GM21423 (cell line): Measurements from ENCODE around the gene GPR153.
"Not testable (repeated sequence)": the region's sequence is repeated elsewhere in the genome, so short reads cannot be mapped to it uniquely, and the experiment has no call there.

ENCODE experiments used
- ATAC-seq: cut with Tn5 transposase; IDR thresholded peaks from one replicate; pipeline ENCODE4 v1.9.1; 2021; ENCODE audit warnings: mild to moderate bottlenecking, moderate library complexity; ENCODE audit not compliant: unreplicated experiment

Gene GPR153

DNA sequence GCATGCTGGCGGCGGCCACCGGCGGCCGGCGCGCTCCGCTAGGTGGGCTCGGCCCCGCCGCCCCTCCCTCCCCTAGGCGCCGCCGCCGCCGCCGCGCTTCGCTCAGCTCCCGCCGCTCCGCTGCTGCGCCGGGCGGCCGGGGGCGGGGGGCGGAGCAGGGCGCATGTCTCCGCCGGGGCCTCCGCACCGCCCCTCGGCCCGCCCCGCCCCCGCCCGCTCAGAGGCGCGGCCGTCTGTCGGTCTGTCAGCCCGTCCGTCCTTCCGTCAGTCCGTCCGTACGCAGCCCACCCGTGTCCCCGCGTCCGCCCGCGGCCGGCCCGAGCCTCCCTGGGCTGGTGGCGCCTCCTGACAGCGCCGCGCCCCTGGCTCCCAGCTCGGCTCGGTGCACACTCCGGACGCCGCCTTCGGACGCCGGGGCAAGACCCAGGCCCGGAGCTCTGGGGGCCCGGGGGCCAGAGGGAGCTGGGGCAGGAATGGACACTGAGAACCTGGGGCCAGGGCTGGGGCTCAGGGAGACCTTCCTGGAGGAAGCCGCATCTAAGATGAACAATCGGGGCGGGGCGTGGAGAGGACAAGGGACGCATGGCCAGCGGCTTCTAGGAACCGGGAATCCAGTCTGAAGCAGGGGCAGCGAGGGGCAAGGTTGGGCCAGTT is at the start of gene GPR153:
Gene GPR153 (minus strand): TSS at position 138 of the 654 bp plus-strand sequence. CDS start 6,193 bp downstream, outside the sequence.
- ATAC-seq, result no peak

DNA sequence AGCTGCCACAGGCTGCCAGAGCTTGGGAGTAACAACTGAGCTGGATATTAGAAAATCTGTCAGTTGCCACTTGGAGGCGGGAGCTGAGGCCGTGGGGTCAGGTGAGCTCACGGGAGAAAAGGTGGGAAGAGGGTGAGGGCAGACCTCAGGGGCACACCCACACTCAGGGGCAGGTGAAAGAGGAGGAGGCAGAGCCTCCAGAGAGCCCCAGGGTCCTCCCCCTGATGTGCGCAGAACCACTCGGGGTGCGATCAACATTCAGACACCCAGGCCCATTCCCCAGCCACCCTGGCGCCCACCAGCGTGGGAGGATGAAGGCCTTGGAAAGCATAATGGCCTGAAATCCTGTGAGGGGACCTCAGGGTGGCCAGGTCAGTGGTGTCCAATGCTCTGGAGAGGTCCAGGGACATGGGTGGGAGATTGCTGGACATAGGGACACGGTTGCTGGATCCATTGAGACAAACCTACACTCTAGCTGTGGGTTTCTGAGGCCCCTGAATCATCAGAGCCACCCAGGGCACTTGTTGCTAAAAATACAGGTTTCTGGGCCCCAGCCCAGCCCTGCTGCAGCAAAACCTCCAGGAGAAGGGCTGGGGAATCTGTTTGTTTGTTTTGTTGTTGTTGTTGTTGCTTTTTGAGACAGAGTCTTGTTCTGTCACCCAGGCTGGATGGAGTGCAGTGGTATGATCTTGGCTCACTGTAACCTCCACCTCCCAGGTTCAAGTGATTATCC is 49.4 kb upstream of the GPR153 start:
- no peak for ATAC-seq

DNA sequence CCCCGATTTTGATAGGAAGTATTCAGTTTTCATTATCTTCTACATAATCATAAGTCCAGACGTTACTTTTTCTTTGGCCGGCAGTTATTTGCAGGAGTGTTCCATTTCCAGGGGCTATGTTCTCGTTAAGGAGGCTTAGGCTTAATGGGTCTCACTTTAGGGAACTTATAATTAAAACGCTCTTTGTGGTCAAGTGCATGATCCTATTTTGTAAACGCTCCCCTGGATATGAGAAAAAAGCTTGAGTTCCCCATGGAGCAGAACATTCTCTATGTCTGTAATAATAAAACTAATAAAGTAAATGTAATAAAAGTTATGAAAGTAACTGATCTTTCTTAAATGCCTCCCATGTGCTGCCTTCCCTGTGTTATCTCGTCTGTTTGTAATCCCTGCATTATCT is 48.7 kb upstream of the GPR153 start:
- ATAC-seq, result no peak

DNA sequence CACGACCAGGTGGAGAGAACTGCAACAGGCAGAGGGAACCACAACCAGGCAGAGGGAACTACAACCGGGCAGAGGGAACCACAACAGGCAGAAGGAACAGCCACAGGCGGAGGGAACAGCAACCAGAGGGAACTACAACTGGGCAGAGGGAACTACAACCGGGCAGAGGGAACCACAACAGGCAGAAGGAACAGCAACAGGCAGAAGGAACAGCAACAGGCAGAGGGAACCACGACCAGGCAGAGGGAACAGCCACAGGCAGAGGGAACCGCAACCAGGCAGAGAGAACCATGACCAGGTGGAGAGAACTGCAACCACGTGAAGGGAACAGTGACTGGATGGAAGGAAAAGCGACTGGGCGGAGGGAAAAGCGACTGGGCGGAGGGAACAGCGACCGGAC is 47.6 kb upstream of the GPR153 start:
- no peak for ATAC-seq

DNA sequence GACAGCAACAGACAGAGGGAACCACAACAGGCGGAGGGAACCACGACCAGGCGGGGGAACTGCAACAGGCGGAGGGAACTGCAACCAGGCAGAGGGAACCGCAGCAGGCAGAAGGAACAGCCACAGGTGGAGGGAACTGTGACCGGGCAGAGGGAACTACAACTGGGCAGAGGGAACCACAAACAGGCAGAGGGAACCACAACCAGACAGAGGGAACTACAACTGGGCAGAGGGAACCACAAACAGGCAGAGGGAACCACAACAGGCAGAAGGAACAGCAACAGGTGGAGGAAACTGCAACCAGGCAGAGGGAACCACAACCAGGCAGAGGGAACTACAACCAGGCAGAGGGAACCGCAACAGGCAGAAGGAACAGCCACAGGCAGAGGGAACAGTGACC is 46.8 kb upstream of the GPR153 start:
- not testable (repeated sequence) for ATAC-seq

DNA sequence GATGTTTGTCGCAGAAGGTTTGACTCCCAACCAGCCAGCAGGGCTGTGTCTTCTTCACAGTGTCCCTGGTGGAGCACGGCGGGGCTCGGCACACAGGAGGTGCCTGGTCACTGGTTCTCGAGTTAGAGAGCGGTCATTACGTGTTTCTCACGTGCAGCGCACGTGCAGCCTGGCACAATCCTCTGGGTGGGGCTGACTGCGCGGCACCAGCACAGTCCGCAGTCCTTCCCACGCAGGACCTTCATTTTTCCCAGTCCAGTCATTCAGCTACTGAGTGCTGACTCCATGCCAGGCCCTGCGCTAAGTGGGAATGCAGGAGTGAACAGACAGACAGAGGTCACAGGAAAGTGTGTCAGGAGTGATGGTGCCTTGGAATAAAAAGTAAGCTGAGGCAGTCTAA is 46.2 kb upstream of the GPR153 start:
- ATAC-seq, result no peak

DNA sequence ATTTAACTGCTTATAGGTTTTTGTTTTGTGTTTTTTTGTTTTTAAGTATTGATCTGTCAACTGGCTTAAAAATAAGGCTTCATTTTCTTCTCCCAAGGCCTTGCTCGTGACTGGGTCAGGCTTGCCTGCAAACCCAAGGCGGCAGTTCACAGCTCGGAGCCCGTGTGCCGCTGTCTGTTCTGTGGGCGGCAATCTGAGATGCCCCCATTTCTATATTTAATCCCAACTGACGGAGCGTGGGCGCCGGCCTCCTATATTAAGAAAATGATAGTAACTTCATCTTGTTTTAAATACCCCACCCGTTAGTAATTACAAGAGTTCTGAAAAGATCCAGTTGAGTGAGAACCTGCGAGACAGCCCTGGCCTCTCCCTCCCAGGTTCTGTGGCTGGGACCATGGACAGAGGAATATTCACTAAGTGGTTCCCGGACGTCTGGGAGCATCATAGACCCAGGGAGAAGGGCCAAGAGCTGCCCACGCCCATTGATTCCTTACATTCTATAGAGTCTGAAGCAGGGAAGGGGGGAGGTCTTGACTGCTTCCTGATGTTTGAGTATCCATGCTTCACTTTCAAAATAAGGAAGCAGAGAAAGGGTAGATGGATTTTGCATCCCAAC is 42.6 kb upstream of the GPR153 start:
- ATAC-seq, result no peak

DNA sequence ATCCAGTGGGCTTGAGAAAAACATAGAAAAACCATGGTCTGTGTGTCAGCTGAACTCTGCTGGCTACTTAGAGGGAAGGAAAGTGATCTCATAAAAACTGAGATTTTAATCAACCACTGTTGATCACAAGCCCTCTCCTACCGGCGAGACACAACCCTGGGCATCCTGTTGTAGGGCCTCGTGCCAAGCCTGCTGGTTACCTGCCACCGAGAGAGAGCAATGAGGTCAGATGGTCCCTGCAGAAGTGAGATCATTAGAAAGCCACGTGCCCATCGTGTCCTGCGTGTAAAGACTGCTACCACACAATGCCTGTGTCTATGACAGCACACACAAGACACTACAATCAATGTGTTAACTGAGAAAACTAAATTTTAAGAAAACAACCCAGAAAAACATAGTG is 41.7 kb upstream of the GPR153 start:
- no peak for ATAC-seq

DNA sequence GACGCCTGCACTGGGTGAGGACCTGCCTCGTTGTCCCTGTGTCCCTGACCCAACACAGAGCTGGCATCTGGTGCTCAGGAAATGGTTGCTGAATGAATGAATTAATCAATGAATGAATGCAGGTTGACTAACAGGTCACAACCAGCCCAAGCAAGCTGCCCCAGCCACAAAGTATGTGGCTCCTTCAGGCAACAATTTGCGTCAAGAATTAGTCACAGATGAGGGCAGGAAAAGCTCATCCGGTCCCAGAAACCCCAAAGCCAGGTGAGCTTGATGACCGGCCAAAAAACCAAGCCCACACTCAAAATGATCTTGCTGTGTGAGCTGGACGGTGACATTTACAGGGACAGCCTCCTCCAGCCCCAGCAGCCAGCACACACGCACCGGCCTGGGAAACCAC is 40.6 kb upstream of the GPR153 start:
- ATAC-seq, result no peak

DNA sequence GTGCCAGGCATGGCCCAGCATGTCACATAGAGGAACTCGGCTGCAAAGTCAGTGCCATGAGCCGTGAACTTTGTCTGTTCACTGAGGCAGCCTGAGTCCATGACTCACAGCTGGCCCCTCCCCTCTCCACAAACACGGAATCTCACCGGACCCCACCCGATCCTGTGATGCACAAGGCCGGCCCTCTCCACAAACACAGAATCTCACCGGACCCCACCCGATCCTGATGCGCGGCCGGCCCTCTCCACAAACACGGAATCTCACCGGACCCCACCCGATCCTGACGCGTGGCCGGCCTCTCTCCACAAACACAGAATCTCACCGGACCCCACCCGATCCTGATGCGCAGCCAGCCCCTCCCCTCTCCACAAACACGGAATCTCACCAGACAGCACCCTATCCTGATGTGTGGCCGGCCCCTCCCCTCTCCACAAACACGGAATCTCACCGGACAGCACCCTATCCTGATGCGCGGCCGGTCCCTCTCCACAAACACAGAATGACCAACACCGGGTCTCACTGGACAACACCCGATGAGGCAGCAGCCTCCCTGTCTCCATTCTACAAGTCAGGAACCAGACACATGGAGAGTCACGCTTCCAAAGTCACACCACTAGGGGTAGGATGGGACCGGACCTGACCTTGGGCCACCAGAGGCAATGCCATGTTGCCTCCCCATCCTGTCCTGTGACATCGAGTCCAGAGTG is 39.6 kb upstream of the GPR153 start:
- no peak for ATAC-seq

DNA sequence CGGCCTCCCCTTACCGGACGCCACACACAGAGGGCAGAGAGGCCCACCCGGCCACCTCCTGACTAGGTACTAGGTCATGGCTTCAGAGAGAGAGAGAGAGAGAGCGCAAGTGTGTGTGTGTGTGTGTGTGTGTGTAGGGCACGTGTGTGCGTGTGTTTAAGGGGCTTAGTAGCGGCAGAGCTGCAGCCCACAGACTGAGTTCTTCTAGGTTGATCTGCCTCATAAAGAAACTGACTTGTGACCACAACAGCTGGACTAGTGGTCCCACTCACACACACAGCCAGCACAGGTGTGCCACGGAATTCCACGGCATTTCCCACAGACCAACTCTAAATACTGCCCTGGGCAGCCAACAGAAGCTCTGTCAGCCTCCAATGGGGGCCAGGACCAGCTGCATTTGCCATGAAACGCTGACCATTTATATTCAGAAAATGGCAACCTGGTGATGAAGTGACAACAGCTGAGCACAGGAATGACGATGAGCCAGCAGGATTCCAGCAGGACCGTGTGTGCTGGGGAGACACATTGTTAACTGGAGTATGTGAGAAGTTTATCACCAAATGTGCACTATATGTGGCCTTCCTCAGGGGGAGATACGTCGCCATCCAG is 38.8 kb upstream of the GPR153 start:
- ATAC-seq, result no peak

DNA sequence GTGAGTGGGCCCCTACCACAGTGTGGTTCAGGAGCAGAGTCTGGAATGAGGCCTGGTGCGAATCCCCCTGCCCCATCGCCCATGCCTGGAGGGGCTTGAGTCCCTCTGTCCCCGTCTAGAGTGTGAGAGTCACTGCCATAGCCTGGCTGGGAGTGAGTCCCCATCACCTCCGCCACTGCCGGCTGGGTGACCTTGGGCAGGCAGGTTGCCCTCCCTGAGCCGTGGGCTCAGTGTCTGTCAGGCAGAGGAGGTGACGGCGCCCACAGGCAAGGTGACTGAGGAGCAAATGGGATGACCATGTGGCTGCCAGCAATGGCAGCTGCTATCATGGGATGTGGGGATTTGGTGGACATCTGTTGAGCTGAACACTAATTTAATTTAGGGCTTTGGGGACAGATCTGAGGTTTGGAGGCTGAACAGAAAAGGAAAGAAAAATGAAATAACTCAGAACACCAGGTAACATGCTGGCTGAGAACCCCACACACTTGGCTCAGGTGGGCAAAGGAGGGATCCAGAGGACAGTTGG is 38.1 kb upstream of the GPR153 start:
- no peak for ATAC-seq

DNA sequence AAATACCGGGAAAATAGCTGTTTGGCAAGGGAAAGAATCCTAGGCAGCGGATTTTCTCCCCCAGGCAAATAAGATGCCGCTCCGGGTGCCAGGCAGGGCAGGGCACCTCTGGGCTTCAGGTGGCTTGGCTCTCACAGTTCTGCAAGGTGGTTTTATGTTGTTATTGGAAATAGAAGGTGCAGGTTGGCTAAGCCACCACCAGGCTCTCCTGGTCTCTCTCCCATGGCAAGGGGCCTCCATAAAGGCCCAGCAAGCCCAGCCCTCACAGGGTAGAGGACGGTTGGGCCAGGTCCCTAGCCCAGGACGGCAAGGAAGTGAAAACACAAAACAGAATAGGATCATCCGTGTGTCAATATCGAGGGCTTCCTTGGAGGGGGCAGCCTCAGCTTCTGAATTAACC is 37.6 kb upstream of the GPR153 start:
- no peak for ATAC-seq

DNA sequence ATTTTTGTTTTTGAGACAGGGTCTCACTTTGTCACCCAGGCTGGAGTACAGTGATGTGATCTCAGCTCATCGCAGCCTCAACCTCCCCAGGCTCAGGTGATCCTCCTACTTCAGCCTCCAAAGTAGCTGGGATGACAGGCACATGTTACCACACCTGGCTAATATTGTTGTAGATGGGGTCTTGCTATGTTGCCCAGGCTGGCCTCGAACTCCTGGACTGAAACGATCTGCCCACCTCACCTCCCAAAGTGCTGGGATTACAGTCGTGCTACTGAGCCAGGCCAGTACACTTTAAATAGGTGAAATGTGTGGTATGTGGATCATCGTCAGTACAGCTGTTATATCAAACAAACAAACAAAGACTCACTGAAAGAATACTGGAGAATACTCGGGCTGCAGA is 35.0 kb upstream of the GPR153 start:
- ATAC-seq, result no peak

DNA sequence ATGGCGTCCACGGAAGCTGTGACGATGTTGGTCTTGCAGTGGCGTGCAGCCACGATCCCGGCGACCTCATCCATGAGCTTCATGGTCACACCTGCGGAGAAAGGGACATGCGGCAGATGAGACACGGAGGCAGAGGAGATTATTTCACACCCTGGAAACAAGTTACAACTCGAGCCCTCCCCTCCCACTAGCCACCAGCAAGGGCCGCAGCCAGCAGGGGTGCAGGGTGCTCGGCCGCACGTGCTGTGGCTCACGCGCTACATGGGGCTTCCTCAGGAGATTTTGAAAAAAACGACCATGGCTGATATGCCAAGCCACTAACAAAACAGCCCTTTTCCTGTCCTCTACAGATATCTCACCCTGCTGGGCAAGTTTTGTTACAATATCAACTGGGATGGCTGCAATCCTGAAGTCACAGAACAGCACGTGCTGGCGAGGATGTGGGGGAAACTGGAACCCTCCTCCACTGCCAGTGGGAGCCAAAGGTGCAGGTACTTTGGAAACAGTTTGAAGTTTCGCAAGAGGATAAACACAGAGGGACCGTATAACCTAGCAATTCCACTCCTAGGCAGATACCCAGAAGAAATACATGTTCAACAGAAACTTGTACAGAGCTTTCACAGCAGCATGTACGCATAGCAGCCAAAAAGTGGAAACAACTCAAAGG is 34.1 kb upstream of the GPR153 start:
- no peak for ATAC-seq

DNA sequence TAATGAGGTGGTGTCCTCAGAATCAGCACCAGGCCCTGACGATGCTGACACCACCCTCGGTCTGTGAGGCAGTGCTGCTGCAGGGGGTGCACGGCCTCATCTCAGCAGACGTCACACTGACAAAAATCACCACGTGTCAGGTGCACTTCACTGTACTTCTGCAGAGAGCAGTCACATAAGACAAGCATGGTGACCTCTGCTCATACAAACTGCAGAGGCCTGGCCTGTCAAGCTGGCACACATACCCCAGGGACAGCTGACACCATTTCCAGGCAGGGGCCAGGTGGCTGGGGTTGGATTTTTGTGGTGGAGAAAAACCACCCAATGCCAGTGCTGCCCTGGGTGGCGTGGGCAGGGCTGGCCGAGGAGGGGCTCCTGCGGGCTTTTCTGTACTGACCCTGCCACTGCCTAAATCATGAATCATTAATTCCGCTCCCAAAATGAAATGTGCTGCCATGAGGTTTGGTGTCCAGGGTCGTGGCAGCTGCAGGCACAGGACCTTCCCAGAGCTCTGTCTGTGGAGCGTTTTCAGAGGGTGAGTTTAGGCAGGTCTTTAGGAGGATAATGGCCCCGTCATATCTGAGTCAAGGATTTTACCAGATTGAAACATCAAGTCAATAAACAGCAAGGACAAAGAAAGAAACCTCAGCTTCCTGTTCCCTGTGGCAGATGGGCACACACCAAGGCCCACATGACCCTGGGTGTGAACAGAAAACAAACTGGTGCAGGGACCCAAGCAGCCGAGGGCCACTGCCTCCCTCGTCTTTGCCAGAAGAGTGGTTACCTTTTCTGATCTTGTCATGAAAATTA is 33.4 kb upstream of the GPR153 start:
- no peak for ATAC-seq

DNA sequence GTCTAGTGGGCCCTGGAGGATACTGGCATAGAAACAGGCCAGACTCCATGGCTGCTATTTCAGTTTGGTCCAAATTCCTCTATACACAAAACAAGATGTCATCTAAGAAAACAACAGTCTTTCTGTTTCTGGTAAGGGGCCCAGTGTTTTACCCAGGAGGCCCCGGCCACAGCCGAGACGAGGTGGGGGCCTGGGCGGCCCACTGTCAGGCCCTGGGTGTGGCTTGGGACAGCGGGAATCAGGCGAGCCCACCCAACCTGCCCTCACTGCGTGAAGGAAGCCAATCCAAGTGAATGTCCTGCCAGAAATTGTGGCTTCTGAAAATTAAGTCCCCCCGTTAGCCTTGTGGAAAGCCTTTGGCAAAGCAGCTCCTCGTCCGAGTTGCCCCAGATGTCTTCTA is 31.2 kb upstream of the GPR153 start:
- no peak for ATAC-seq

DNA sequence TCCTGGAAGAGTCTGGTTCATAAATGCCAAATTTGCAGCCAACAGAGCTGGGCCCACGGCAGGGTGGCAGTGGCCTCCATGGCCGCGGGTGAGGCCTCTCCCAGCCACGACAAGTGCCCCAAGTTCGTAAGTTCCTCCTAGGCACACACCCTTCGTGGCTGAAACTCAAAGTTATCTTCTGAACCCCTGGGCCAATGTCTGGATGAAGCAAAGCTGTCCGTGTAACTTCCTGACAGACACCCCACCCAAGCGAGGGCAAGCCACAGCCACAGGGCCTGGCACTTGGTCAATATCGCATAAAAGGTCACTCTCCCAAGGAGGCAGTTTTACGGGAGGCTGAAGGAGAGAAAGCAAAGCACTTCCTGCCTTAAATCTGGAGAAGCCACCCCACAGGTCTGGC is 27.8 kb upstream of the GPR153 start:
- no peak for ATAC-seq

DNA sequence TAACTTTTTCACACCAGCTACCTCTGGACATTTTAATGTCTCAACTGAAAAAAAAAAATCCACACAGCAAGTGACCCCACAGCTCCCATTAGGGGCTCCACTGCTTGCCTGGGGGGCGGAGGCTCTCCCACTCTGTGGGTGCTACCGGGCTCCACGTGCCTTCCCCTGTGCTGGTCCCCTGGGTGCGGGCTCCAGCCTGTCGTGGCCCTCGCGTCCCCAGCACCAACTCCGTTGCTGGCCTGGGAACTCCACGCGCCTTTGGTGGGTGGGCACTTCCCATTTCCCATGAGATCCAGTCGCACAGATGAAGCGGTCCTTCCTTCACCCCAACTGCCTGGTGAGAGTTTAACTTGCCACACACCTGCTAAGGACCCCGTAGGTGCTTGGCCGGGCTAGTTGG is 27.1 kb upstream of the GPR153 start:
- ATAC-seq, result no peak

DNA sequence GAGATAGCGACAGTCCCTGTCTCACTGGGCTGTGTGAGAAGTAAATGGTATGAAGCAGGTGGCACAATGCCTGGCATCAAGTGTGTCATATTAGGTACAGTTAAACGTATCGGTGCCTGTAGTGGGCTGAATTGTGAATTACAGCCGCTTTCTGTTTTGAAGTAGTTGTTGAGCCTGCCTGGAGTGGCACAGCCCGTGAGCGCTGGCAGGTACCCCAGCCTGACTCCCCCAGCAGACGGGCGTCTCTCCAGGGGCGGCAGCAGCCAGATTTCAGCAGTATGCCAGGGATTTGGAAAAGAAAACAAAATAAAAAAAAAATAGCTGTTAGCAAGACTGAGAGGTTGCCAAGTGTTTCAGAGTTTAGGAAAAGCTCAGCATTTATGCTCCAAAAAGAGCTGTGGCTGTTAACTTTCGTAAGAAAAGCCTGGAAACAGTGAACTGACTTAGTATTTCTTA is 26.6 kb upstream of the GPR153 start:
- no peak for ATAC-seq
